Sigmoid colon (tissue), 7 donors: ENCODE data around the gene UBTD2. TPM values are rescaled to one million over a fixed set of nuclear protein-coding genes. Genes with fewer than 3 reads are reported as not detected.

Experiments used
- DNase-seq: peaks from one replicate; pipeline ENCODE4 v3.0.0-alpha.2; 2019
- H3K27ac ChIP-seq, 4 donors: fragments of 200-600 bp; sonication (generic); one replicate each; pipeline ENCODE4 v1.5.1; 2016 to 2019; ENCODE audit warnings: mild to moderate bottlenecking in 1 of 4
- H3K27me3 ChIP-seq, 3 donors: fragments of 200-600 bp; sonication (generic); one replicate each; pipeline ENCODE4 v1.5.1; 2019; ENCODE audit warnings: mild to moderate bottlenecking in 1 of 3
- H3K36me3 ChIP-seq, 4 donors: fragments of 200-600 bp; sonication (generic); one replicate each; pipeline ENCODE4 v1.5.1; 2016 to 2019
- H3K4me1 ChIP-seq, 4 donors: fragments of 200-600 bp; sonication (generic); one replicate each; pipeline ENCODE4 v1.5.1; 2017 to 2019
- H3K4me3 ChIP-seq, 4 donors: fragments of 200-600 bp; sonication (generic); one replicate each; pipeline ENCODE4 v1.5.1; 2017 to 2019; ENCODE audit warnings: mild to moderate bottlenecking in 2 of 4, moderate library complexity in 1 of 4
- H3K9me3 ChIP-seq, 4 donors: fragments of 200-600 bp in 3 of 4; sonication (generic) in 3 of 4; one replicate each; pipeline versions ENCODE4 v1.5.1 to v1.6.1; 2013 to 2019
- CTCF ChIP-seq, 4 experiments: fragments of 450-650 bp in 3 of 4; fragments of 200-600 bp in 1 of 4; IDR thresholded peaks; one replicate each; pipeline ENCODE4 v1.5.1; 2016 to 2019; ENCODE audit warnings: antibody characterized with exemption in 4 of 4, mild to moderate bottlenecking in 3 of 4, moderate library complexity in 2 of 4
- EP300 ChIP-seq, 4 donors: sonication (generic); formaldehyde crosslinking; IDR thresholded peaks; one replicate each; pipeline ENCODE4 v1.6.1; 2017; ENCODE audit warnings: antibody characterized with exemption in 4 of 4
- POLR2A ChIP-seq, 2 donors: fragments of 450-650 bp; IDR thresholded peaks; one replicate each; pipeline ENCODE4 v1.6.1; 2016; ENCODE audit warnings: antibody characterized with exemption in 2 of 2, mild to moderate bottlenecking in 2 of 2, moderate library complexity in 2 of 2
- POLR2AphosphoS5 ChIP-seq, 4 donors: sonication (generic); formaldehyde crosslinking; IDR thresholded peaks; one replicate each; pipeline ENCODE4 v1.6.1; 2017; ENCODE audit warnings: antibody characterized with exemption in 4 of 4
- whole genome bisulfite sequencing, 2 donors: extraction: QIAGEN DNeasy Blood & Tissue Kit; methylation state at CpG; one replicate each; pipeline ENCODE4 v1.1.7; 2013; 5-methylcytosine and 5-hydroxymethylcytosine counted together
- intact Hi-C: fragments of 100-400 bp; cut with DNase I; formaldehyde crosslinking; loops from one replicate; pipeline ENCODE4 v1.15.1; 2023
- polyA plus RNA-seq, 3 donors: library from polyadenylated mRNA; stranded (reverse); fragments of 200-250 nt; gene quantifications; one replicate each; pipeline ENCODE4 v1.2.3, GENCODE V29; 2013
- total RNA-seq, 4 donors: library from RNA; depleted of rRNA; stranded (reverse); fragments of >200 nt; gene quantifications; one replicate each; pipeline ENCODE4 v1.1.0, GENCODE V29; 2016
- donor health status: healthy with polysubstance abuse.
- donor health status: Bipolar disorder and iron deficiency.
- donor health status: healthy.

UBTD2 gene
- total and polyA plus RNA-seq, 7 donors: 12.1 to 22.1 (median 19.9) TPM

GRCh38 chr5:172264815-172265395, 18.7 kb downstream of the UBTD2 start:
- no peak overlapping the region for H3K4me3 ChIP-seq
- WGBS, 2 donors: 72 to 92% methylated on average over 4 of the region's 4 CpGs
- TF ChIP-seq CTCF (IDR thresholded peaks at IDR 0.05) (no peak), POLR2AphosphoS5 (IDR thresholded peaks at IDR 0.05) (no peak), EP300 (IDR thresholded peaks at IDR 0.05) (no peak), POLR2A (IDR thresholded peaks at IDR 0.05) (no peak)
- H3K36me3 ChIP-seq: no peaks in the 10 kb centered on the region
- H3K9me3 ChIP-seq: no peaks in the 10 kb centered on the region
- DNase-seq: no peak
- peaks cover 0 to 27% (median 21%) of the 10 kb centered on the region in 4 donors for H3K4me1 ChIP-seq
- no peak overlapping the region for H3K27ac ChIP-seq
- H3K27me3 ChIP-seq: no peaks in the 10 kb centered on the region
- intact Hi-C loops: no loop called here

GRCh38 chr5:172255444-172255843, 28.1 kb downstream of the UBTD2 start:
- Histone ChIP-seq H3K36me3 (peaks cover 0 to 12% (median 4%) of the 10 kb centered on the region in 4 donors), H3K27ac (no peak overlapping the region), H3K27me3 (no peaks in the 10 kb centered on the region), H3K9me3 (peaks cover 0 to 10% (median 6%) of the 10 kb centered on the region in 4 donors), H3K4me3 (no peak overlapping the region), H3K4me1 (no peaks in the 10 kb centered on the region)
- intact Hi-C loops: no loop called here
- TF ChIP-seq EP300 (IDR thresholded peaks at IDR 0.05) (no peak), CTCF (IDR thresholded peaks at IDR 0.05) (no peak), POLR2A (IDR thresholded peaks at IDR 0.05) (no peak), POLR2AphosphoS5 (IDR thresholded peaks at IDR 0.05) (no peak)
- DNase-seq: no peak
- 96 to 97% methylated on average over 23 of the region's 23 CpGs for WGBS, 2 donors

GRCh38 chr5:172252501-172252900, 31.1 kb downstream of the UBTD2 start:
- Histone ChIP-seq H3K4me3 (no peak overlapping the region), H3K36me3 (peaks cover 0 to 12% (median 4%) of the 10 kb centered on the region in 4 donors), H3K9me3 (peaks cover 0 to 10% (median 6%) of the 10 kb centered on the region in 4 donors), H3K4me1 (no peaks in the 10 kb centered on the region), H3K27me3 (no peaks in the 10 kb centered on the region), H3K27ac (no peak overlapping the region)
- no peak for DNase-seq
- intact Hi-C loops: no loop called here
- TF ChIP-seq EP300 (IDR thresholded peaks at IDR 0.05): no peak
- no peak for TF ChIP-seq POLR2A (IDR thresholded peaks at IDR 0.05)
- TF ChIP-seq CTCF (IDR thresholded peaks at IDR 0.05): no peak
- TF ChIP-seq POLR2AphosphoS5 (IDR thresholded peaks at IDR 0.05): no peak
- WGBS, 2 donors: 92 to 98% methylated on average over 2 of the region's 2 CpGs

GRCh38 chr5:172251419-172251818, 32.1 kb downstream of the UBTD2 start:
- no peak overlapping the region for H3K4me3 ChIP-seq
- WGBS, 2 donors: 96 to 98% methylated on average over 1 of the region's 1 CpG
- H3K9me3 ChIP-seq: peaks cover 0 to 10% (median 6%) of the 10 kb centered on the region in 4 donors
- TF ChIP-seq POLR2A (IDR thresholded peaks at IDR 0.05) (no peak), EP300 (IDR thresholded peaks at IDR 0.05) (no peak), CTCF (IDR thresholded peaks at IDR 0.05) (no peak), POLR2AphosphoS5 (IDR thresholded peaks at IDR 0.05) (no peak)
- no peaks in the 10 kb centered on the region for H3K4me1 ChIP-seq
- no peak overlapping the region for H3K27ac ChIP-seq
- H3K36me3 ChIP-seq: peaks cover 0 to 12% (median 4%) of the 10 kb centered on the region in 4 donors
- DNase-seq: no peak
- intact Hi-C loops: no loop called here
- no peaks in the 10 kb centered on the region for H3K27me3 ChIP-seq

DNA sequence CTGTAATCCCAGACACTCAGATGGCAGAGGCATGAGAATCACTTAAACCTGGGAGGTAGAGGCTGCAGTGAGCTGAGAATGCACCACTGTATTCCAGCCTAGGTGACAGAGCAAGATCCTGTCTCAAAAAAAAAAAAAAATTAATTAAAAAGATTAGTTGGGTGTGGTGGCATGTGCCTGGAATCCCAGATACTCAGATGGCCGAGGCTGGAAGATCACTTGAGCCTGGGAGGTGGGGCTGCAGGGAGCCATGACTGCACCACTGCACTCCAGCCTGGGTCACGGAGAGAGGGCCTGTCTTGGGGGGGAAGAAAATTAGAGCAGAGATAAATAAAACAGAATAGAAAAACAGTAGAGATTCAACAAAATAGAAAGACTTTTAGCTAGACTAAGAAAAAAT, 34.9 kb downstream of the UBTD2 start:
- no peaks in the 10 kb centered on the region for H3K27me3 ChIP-seq
- peaks cover 0 to 10% (median 6%) of the 10 kb centered on the region in 4 donors for H3K9me3 ChIP-seq
- H3K36me3 ChIP-seq: no peaks in the 10 kb centered on the region
- no peak overlapping the region for H3K27ac ChIP-seq
- no peak for TF ChIP-seq CTCF (IDR thresholded peaks at IDR 0.05)
- no peak for TF ChIP-seq POLR2AphosphoS5 (IDR thresholded peaks at IDR 0.05)
- TF ChIP-seq POLR2A (IDR thresholded peaks at IDR 0.05): no peak
- TF ChIP-seq EP300 (IDR thresholded peaks at IDR 0.05): no peak
- 90 to 93% methylated on average over 2 of the region's 2 CpGs for WGBS, 2 donors
- H3K4me3 ChIP-seq: no peak overlapping the region
- H3K4me1 ChIP-seq: peaks cover 0 to 8% (median 0%) of the 10 kb centered on the region in 4 donors
- DNase-seq: no peak
- intact Hi-C loops: no loop called here
